GM19351 (cell line): ENCODE results near the gene P4HTM.

ENCODE experiments used
- ATAC-seq: cut with Tn5 transposase; IDR thresholded peaks from one replicate; pipeline ENCODE4 v1.9.1; 2021; ENCODE audit warnings: mild to moderate bottlenecking, moderate library complexity; ENCODE audit not compliant: unreplicated experiment

The P4HTM gene

GRCh38 chr3:48989796-48990635, at the start of gene P4HTM:
P4HTM (plus strand) TSS chr3:48990241; CDS start chr3:48990257, 16 bp downstream.
- peak; percentile 57 for ATAC-seq

- no peak for ATAC-seq
Observed at GRCh38 chr3:48945432-48945831, 44.6 kb upstream of the P4HTM start.

DNA sequence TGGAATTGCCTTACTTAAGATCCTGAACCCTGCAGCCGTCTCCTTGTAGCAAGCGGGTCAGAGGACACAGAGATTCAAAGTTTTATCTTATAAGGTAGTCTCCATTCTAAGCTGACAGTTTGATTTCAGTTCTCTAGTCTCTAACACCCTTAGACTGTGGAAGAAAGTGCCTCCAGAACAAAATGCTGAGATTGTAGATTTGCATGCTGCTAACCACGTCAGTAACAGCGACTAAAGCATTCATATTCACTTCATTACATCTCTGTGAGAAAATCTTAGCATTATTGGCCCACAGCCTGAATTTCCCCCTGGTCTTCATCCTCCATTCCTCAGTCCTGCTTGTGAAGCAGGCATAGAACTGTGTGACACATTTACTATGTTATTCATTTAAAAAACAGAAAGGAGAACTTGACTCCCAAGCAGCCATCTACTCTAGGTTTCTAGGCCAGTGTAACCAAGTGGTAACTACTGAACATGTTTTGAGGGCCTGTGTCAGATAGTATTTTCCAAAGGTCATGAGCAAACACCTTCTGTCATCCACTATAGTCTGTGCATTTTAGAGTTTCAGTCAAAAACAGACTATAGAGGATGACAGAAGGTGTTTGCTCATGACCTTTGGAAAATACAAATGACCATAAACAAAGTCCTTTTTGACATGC, 44.0 kb upstream of the P4HTM start:
- ATAC-seq = no peak

DNA sequence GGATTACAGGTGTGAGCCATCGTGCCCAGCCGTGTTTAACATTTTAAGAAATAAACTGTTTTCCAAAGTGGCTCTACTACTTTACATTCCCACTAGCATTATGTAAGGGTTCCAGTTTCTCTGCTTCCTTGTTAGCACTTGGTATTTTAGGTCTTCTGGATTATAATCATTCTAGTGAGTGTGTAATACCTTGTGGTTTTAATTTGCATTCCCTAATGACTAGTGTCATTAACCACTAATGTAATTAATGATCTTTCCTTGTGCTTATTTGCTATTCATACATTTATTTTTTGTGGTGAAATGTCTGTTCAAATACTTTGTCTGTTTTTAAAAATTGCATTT, 40.7 kb upstream of the P4HTM start:
- ATAC-seq = no peak

DNA sequence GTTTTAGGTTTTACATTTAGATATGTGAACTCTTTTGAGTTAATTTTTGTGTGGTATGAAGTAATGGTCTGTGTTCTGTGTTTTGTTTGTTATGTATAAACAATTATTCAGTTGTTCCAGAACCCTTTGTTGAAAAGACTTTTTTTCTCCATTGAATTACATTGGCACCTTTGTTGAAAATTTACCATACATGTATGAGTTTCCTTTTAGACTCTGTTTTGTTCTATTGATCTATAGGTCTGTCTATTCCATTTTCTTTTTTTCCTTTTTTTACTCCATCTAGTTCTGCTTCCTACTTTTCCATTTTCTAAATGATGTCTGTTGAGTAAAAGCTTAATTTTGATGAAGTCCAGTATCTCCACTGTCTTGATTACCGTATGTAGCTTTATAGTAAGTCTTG, 40.0 kb upstream of the P4HTM start:
- ATAC-seq = no peak

- ATAC-seq = no peak
Observed at GRCh38 chr3:48951764-48952163, 38.3 kb upstream of the P4HTM start.

DNA sequence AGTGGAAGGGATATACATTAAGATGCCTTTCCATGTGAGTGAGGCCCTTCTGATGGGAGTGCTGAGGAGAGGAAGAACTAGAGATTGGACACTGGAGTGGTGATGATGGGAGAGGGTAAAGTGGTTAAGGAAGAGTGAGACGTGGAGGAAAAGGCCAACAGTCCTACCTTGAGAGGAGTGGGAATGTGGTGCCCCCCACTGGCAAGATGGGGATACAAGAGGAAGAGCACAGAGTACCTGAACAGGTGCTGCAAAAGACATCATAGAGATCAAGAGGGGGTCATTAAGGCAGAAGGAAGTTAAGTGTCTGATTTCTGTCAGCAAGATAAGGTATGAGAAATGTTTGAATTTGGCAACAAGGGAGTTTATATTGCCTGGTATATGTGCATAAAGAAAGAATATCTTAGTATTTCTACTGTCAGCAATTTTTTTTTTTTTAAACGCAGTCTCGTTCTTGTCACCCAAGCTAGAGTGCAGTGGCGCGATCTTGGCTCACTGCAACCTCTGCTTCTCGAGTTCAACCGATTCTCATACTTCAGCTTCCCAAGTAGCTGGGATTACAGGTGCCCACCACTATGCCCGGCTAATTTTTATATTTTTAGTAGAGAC, 37.4 kb upstream of the P4HTM start:
- ATAC-seq = no peak

DNA sequence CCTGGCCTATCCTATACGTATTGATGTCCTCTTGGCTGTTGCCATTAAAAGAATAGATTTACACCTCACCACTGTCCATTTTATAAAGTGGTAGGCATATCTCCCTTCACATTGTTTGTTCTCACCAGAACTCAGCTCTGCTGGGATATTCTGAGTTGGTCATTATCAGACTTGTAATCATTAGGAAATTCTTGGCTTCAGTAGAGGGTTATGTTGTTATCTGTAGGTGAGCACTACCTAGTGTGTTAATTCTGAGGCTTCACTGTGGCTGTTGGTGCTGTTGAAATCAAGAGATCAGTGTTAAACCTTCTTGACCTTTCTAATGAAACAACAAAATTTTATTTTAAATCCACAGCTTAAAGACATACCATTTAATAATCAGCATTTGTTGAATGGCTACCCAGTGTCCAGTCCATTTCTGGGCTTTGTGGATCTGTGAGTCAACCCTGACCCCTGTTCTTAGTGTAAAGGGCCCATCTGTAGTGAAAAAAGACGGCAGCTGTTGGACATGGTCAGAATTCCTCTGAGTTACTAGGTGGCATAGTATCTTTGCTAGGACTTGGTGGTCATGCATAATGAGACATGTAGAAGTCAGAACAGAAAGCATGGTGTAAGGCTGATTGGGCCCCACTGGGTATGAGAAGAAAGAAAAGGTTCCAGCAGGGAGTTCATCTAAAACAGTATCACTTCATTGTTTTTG, 32.9 kb upstream of the P4HTM start:
- ATAC-seq = no peak

DNA sequence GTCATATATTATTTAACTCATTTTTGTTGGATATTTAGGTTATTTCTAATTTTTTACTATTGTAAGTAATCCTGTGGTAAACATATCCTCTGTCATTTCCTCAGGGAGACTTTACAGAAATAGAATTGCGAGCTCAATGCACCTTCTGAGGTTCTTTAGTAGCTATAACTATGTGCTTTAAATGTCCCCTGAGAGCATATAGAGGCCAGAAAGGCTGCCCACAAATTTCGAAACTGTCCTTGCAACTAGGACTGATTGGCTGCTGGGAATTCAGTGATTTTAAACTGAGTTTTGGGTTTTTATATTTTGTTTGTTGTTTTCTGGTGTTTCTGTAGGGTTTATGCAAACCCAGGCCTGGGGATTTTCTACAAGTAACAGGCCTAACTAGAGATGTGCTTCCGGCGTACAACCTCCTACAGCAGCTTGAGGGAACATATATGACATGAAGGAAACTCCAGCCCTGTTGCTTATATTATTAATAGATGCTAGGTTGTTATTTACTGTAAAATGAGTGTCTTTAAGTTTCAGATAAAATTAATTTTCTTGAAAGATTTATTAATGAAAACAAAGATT, 29.1 kb upstream of the P4HTM start:
- ATAC-seq = no peak

GRCh38 chr3:48962340-48962739, 27.7 kb upstream of the P4HTM start:
- ATAC-seq = no peak

GRCh38 chr3:48962939-48963338, 27.1 kb upstream of the P4HTM start:
- ATAC-seq = no peak

DNA sequence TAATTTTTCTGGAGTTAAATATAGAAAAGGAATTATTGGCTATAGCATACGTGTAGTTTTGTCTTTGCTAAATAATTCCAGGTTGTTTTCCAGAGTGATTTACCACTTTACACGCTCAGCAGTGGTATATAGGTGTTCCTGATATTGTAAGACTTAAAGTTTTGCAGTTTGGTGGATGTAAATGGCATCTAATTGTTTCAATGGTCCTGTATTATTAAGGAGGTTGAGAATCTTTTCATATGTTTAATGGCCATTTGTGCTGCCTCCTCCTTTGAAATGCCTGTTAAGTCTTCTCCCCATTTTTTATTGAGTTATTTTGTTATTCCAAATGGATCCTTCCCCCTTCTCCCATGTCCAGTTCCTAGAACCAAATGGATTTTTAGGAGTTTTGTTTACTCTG, 26.4 kb upstream of the P4HTM start:
- no peak for ATAC-seq

- no peak for ATAC-seq
Observed at GRCh38 chr3:48966367-48966766, 23.7 kb upstream of the P4HTM start.

DNA sequence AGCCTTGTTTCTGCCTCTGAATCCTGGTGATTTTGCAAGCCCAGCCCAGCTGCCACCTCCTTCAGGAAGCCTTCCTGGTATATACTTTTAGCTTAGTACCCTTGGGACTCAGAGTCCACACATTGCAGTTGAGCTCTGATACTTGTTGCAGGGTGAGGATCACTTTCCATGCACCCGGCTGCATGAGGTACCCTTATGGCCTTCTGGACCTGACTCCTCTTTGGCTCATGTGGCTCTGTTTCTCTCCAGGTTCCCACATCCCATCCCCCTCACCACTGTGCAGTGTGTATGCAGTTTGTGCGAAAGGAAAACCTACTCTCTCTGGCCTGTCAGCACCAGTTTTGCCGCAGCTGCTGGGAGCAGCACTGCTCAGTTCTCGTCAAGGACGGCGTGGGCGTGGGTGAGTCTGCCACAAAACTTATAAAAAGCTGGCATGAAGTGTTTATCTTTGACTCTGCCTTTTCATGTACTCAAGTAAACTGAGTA, 23.1 kb upstream of the P4HTM start:
- no peak for ATAC-seq

DNA sequence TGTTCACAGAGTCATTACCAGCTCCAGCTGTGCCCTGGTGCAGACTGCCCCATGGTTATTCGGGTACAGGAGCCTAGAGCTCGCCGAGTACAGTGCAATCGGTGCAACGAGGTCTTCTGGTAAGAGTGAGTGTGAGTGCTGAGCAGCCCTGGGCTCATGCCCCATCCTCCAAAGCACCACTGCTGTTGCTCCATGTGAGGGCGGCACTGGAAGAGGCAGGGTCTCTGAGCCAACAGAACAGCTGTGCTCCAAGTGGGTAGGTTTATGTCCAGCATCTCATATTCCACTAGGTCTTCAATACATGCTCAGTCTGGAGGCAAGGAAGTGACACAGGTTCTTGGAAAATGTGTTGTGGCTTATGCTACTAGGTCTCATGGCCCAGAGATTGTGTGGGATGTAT, 19.5 kb upstream of the P4HTM start:
- ATAC-seq = no peak

GRCh38 chr3:48974076-48974864, 15.8 kb upstream of the P4HTM start:
- no peak for ATAC-seq

DNA sequence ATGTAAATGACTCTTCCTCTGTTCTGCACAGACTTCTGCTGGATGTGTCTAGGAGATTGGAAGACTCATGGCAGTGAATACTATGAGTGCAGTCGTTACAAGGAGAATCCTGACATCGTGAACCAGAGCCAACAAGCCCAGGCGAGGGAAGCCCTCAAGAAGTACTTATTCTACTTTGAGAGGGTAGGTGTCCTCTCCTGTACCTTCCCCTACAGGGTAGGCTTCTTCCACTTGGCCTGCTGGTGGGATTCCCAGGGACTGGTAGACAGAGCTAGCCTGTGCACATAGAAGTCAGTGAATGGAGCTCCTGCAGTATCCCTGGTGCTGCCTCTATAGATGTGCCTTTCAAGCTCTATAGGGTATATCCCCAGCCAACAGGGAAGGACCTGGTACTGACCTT, 10.6 kb upstream of the P4HTM start:
- no peak for ATAC-seq

- no peak for ATAC-seq
Observed at GRCh38 chr3:48980295-48980694, 9.7 kb upstream of the P4HTM start.

DNA sequence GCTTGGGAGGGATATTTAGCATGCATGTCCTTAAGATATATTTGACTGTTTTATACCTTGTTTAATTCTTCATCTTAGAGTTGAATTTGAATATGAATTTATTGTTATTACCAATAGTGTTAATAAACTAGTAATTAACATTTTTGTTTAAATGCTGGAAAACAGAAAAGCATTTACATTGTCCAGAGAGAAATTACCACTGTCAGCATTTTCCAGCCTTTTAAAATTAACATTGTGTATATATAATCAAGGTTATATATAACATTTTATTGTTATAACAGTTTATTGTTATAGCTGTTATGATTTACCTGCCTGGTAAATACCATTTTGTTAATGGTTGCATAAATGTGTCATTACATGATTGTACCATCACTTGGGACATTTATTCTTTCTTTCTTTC, 8.0 kb upstream of the P4HTM start:
- no peak for ATAC-seq

DNA sequence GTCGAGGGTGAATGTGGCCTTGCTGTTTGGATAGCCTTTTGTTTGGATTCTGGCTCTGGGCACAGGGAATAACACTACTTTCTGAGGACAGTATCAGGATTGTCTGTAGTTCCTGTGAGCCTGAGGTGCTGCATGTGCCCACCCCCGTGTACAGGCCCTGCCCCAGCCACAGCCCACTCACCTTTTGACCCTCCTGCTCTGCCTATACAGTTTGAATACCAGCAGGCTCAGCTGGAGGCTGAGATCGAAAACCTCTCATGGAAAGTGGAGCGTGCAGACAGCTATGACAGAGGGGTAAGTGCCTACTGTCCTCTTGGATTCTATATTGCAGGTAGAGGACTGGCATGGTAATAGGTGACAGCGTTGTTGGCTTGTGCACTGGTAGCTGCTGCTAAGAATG, 7.4 kb upstream of the P4HTM start:
- no peak for ATAC-seq
